Gastroesophageal sphincter (tissue), 3 donors: ENCODE measurements around the gene GLUL.

ENCODE experiments used
- CTCF ChIP-seq, 4 experiments: fragments of 200-600 bp in 2 of 4; fragments of 450-650 bp in 2 of 4; sonication (generic) in 1 of 4; IDR thresholded peaks; one replicate each; pipeline ENCODE4 v1.5.1; 2017 to 2019; ENCODE audit warnings: antibody characterized with exemption in 4 of 4, mild to moderate bottlenecking in 2 of 4, moderate library complexity in 2 of 4
- EP300 ChIP-seq: sonication (generic); formaldehyde crosslinking; IDR thresholded peaks from one replicate; pipeline ENCODE4 v1.6.1; 2017; ENCODE audit warnings: antibody characterized with exemption, mild to moderate bottlenecking
- POLR2A ChIP-seq, 2 donors: fragments of 450-650 bp; IDR thresholded peaks; one replicate each; pipeline ENCODE4 v1.6.1; 2017; ENCODE audit warnings: antibody characterized with exemption in 2 of 2, mild to moderate bottlenecking in 2 of 2, moderate library complexity in 1 of 2
- POLR2AphosphoS5 ChIP-seq: sonication (generic); formaldehyde crosslinking; IDR thresholded peaks from one replicate; pipeline ENCODE4 v1.6.1; 2017; ENCODE audit warnings: antibody characterized with exemption

- TF ChIP-seq EP300 (no peak), CTCF (IDR thresholded peaks at IDR 0.05) (no peak), POLR2AphosphoS5 (no peak), POLR2A (IDR thresholded peaks at IDR 0.05) (no peak)
Measured at GRCh38 chr1:182359645-182360044, 31.9 kb downstream of the GLUL start.
